ENCODE measurements around the gene FKBP8.
"Not testable (repeated sequence)": the region's sequence is repeated elsewhere in the genome, so short reads cannot be mapped to it uniquely, and the experiment has no call there.

Gene FKBP8

DNA sequence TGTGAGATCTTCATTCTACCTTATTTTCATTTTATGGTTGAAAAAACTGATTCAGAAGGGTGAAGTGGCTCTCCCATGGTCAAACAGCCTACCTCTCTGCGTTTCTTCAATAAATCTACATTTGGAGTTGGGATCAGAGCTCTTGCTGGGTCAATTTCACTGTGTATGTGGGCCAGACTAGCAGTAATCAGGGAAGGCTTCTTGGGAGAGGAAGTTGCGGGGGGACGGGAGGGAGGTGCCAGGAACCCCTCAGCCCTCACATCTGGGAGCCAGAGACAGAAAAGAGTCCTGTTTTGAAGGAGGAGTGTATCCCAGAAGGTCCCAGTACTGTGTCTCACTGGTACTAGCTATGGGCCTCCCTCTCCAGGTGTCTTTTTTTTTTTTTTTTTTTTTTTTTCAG, 15.2 kb upstream of the FKBP8 start:
- no peak for DNase-seq (ENCODE audit: low spot score)

DNA sequence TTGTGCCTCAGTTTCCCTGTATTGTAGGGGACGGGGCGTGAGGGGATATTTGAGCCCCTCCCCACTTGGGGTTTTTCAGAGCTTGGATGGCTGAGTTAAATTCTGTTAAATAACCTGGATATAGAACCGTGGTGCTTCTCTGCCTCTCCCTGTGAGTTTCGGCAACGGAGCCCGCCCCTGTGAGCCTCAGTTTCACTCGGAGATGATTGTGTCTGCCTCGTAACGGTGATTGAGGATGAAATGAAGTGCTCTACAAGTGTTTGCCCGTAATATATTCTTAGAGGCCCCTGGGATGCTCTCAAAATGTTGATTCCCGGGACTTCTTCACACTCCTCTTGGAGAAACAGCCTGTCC, 14.8 kb upstream of the FKBP8 start:
- DNase-seq (ENCODE audit: low spot score), result no peak

DNA sequence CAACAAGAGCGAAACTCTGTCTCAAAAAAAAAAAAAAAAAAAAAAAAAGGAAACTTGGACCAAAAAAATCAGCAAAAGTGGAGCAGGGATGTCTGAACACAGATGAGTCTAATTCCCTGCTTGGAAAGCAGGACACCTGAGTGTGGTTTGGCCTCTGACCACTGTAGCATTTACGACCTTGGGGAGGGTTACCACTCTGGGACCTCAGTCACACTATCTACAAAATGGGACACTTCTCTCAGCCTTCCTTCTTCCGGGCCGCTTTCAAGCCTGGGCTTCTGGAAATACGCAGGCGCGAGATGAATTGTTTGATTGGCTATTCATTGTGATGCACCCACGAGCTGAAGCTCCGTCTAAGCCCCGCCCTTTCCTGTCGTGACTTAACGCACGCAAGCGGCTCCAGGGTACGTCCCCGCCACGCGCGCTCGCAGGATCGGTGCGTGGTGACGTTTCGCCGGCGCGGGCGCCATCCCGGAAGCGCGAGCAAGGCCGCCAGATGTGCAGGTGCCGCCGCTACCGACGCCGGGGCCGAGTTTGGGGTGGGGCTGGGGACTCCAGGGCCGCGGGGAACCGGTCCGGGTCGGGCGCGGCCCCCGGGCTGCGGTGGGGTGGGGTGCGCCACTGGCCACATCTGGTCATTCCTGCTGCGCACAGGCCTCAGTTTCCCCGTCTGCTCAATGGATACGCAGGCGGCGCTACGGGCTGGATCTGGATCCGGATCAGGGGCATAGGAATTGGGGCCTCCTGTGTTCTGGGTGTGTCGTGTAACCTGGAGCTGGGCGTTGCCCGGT, 14.2 kb upstream of the FKBP8 start, which contains the start of gene KXD1:
Gene KXD1 (plus strand): TSS at position 460 of the 791 bp plus-strand sequence. CDS start 4,187 bp downstream, outside the sequence.
- peak; percentile 95 for DNase-seq (ENCODE audit: low spot score)

DNA sequence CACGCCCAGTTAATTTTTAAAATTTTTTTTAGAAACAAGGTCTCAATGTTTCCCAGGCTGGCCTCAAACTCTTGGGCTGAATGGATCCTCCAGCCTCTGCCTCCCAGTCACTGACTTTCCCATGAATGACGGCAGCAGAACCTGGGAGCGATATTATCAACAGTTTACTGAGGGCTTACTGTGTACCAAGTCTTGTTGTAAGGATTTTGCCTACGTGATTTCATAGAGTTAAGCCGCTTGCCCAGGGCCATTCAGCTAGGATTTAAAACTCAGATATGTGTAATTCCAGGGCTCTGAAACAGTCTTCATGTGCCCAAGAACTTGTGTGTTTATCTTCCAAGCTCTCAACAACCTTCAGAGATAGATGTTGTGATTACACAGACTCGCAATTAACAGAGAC, 8.3 kb upstream of the FKBP8 start:
- DNase-seq (ENCODE audit: low spot score), result no peak

DNA sequence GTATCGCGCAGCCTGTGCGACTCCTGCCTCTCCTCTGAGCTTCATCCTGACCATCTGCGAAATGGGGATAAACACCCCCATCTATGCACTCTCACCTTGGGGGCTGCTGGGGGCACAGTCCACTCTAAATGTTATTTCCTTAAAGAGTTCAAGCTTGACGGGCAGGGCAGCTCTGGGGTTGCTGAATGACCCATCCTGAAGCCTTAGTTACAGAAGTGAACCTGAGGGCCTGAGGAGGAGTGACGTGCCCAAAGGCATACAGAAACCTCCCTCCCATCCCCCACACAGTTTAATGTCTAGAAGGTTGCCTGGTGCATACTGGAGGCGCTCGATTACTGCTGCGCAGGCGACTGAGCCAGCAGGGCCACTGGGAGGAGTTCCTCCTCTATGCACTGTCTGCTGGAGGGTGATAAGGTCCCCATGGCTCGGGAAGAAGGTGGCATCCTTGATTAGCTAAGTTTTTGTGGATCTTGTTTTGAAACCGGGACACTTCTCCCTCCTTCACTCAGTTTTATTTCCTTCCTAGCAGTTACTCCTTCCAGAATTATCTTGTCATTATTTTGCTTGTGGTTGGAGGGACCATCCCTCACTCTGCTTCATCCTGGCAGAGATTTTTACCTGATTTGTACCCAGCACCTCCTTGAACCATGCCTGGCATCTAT, 572 bp upstream of the FKBP8 start:
- peak; percentile 65 for DNase-seq (ENCODE audit: low spot score)

DNA sequence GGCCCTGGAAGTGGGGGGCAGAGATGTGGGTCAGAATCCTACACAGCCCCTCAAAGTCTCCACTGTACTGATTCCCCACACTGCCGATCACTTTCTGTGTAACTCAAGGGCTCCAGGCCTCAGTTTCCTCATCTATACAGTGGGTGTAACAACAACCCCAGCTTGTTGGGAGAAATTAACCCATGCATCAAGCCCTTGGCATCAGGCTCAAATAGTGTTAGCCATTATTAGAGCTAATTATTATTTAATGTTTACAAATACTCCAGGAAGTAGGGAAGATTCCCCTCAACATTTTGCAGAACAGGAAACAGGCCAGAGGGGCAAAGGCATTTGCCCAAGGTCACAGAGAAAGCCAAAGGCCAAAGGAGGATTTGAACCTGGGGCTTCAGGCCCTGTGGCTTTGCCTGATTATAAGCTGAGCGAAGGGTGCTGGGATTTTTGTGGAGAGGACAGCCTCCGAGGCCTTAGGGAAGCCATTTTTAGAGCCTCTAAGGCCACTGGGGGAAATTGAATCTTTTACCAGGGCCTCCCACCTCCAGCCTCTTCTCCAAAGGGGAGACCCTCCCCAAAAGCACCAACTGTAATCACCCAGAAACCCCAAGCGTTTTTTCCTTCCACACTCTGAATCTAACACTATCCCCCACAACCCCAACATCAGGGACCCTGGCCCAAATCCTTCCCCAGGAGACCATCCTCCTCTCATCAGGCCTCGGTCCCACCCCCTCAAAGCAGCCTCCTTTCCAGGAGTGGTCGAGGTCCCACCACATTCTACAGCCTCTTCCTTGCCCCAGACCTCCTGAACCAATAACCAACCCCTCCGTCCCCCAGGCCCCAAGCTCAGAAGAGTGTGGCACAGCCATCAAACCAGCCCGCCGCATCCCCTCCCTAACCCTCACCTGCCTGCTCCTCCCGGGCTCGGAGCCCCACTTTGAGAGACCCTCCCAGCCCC, 1.1 kb downstream of the FKBP8 start:
- DNase-seq (ENCODE audit: low spot score), result peak; percentile 43

DNA sequence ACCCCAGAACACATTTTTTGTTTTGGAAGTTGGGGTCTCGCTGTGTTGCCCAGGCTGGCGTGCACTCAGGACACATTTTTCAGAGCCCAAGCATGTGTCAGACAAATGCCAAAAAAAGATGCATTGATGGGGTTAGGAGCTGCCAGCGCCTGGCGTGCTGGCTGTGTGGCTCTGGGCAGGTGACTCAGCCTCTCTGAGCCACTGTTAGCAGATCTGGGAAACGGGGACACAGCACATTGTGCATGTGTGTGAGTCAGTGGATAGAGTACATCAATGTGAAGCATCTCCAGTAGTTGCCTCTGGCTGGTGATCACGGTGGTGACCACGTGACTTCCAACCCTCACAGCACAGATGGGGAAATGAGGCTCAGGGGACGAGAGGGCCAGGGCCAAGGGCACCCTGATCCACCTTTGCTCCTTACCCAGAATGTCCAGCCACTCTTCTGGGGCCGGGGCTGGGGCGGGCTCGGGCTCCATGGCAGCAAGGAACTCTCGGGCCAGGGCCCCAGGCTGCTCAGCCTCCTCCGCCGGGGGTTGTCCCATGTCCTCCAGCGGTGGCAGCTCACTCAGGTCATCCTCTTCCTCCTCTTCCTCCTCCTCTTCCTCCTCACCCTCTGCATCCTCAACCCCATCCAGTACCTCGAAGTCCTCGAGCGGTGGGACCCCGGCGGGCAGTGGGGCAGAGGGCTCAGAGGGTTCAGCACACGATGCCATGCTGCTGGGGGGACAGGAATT, 1.9 kb downstream of the FKBP8 start:
- no peak for DNase-seq (ENCODE audit: low spot score)

DNA sequence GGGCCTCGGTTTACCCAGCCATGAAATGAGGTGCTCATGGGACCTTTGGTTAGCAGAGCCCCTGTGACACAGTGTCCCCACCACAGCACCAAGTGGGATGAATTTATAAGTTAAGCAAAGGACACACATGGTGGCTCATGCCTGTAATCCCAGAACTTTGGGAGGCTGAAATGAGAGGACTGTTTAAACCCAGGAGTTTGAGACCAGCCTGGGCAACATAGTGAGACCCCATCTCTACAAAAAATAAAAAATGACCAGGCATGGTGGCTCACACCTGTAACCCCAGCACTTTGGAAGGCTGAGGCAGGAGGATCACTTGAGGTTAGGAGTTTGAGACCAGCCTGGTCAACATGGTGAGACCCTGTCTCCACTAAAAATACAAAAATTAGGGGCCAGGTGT, 3.2 kb downstream of the FKBP8 start:
- DNase-seq (ENCODE audit: low spot score), result not testable (repeated sequence)

DNA sequence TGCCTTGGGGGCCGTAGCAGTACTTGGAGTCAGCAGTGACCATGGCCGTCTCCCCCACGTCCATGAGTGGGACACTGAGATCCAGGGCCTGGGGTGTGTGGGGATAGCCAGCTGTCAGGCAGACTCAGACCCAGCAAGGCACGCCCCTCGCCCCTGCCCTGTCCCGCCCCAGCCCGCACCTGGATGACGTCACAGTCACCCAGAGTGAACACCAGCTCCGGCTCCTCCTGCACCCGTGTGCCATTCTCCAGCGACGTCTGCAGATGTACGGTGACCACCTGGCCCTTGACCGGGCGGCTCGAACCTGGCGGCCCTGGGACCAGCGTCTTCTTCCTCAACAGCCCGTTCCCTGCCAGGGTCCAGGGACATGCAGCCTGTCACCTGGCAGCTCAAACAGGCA, 4.0 kb downstream of the FKBP8 start:
- DNase-seq (ENCODE audit: low spot score), result no peak

DNA sequence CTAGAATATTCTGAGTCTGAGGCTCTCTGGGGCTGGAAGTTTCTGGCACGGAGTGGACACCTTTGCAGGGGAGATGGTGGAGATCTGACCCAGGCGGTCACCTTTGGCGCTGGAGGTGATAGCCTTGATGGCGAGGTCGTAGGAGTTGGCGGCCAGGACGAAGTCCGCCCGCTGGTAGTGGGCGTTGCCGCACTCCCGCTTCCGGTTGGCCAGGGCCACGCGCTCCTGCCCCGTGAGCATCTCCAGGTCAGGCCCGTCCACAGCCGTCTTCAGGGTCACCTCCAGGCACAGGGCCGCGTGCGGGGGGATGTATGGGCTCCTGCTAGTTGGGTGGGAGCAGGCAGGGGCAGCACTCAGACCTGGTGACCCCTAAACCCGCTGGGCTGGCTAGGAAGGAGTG, 5.3 kb downstream of the FKBP8 start:
- DNase-seq (ENCODE audit: low spot score), result no peak

DNA sequence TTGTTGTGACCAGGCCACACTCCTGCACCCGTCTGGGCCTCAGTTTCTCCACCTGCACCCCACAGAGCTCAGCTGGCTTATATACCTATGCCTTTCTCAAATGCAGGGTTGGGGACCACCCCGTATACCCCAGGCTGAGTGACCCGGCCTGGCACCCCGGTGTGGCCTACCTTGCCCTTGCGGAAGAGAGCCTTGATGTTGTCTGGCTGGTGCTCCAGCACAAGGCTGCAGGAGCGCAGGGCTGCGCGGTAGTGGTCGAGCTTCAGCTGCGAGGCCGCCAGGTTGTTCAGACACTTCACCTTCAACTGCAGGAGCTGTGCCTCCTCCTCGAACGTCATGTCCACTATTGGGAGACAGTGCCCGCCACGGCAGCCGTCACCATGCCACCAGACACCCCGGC, 5.9 kb downstream of the FKBP8 start:
- no peak for DNase-seq (ENCODE audit: low spot score)

DNA sequence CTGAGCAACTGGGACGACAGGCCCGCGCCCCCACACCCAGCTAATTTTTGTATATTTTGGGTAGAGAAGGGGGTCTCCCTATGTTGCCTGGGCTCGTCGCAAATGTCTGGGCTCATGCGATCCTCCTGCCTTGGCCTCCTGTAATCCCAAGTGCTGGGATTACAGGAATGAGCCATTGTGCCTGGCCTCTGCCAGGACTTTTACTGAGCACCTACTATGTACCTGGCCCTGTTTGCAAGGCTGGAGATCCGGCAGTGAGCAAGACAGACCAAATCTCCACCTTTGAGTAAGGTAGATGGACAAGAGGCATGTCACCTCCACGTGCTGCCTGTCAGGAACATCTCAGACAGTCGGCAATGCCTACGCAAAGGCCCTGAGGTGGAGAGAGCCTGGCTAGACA, 6.9 kb downstream of the FKBP8 start:
- no peak for DNase-seq (ENCODE audit: low spot score)

DNA sequence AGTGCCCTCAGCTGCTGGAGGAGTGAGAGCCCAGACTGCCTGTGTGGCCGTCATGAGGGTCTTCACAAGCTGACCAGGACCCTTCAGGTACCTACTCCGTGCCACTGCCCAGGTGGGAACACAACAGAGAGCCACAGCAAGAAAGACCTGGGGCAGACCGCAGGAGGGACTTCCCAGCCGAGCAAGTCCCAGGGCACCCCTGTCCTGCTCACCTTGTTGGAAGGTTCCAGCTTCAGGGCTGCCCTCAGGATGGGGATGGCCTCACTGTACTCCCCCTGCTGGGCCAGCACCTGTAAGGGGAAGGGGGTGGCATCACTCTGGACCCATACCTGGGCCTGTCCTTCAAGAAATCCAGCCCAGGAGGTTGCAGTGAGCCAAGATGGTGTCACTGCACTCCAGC, 10.3 kb downstream of the FKBP8 start:
- no peak for DNase-seq (ENCODE audit: low spot score)

DNA sequence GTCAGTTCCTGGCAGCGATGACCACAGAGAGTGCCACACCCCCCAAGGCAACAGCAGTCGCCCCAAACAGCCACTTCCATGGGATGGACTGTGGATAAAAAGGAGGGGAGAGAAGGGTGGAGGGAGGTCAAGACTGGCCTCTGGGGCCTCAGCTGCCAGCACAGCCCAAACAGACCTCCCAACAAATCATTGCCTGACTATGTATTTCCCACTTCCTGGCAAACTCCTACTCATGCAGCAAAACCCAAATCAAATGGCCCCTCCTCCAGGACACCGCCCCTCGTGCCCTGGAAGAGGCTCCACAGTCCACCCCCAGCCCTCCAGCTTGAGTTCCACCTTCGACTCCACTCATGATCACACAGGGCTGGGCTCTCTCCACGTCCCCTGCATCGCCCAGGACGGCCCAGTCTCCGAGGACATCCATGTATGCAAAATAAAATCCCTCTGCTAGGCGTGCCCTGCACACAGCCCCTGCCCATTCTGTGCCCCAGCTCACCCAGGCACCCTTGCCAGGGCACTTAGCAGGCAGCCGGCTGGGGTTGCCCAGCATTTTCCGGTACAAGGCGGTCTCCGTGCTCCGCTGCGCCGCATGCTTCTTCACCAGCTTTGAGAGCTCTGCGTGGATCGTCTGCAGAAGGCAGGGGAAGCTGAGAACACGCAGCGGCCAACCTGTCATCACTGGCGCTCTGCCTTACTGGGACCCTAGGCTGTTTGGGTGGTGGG, 11.0 kb downstream of the FKBP8 start:
- no peak for DNase-seq (ENCODE audit: low spot score)

DNA sequence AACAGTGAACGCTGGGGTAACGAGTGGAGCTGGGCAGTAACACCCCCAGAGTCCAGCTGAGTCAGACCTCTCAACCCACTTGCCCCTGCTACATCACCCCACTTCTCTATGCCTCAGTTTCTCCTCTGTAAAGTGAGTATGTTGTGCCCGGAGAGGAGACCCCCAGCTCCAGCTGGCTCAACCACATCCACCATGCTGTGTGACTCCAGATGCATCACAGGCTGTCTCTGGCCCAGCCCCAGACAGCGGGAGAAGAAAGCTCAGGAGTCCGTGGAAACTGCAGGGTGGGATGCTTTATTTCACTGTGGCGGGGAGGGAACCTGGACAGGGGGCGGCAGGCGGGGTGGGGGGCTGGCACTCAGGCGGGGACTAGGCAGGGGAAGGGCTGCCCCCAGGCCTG, 11.9 kb downstream of the FKBP8 start:
- DNase-seq (ENCODE audit: low spot score), result no peak

DNA sequence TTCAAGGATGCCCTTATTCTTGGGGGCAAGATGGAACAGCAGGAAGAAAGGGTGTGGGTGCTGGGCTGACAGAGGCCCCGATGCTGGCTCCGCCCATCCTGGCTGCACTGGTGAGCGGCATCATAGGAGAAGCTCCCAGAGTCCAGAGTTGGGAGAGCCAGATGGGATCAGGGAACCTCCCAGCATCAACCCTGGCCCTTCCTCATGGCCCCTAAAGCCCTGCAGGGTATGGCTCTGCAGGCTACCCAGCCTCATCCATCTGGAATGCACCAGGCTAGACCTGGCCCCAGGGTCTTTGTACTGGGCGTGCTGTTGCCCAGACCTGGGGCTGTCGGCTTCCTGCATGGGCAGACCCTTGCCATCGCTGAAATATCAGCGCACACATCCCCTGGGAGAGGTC, 13.6 kb downstream of the FKBP8 start:
- DNase-seq (ENCODE audit: low spot score), result no peak

DNA sequence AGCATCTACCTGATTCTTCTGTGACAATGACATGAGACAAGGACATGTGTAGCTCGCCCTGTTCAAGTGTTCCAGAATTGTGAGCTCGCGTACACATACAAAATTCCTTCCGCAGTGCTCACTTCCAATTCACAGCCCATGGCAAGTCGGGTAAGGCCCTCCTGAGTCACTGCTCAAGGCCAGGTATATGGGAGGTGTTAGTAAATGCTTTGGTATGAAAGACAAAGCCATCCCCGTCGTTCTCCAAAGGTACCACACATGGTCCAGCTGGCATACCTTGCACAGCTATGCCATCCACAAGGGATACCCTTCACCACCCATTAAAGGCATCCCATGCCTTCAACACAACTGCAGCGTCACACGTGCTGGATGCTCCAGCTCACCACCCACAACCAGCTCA, 17.1 kb downstream of the FKBP8 start:
- DNase-seq (ENCODE audit: low spot score), result no peak

DNA sequence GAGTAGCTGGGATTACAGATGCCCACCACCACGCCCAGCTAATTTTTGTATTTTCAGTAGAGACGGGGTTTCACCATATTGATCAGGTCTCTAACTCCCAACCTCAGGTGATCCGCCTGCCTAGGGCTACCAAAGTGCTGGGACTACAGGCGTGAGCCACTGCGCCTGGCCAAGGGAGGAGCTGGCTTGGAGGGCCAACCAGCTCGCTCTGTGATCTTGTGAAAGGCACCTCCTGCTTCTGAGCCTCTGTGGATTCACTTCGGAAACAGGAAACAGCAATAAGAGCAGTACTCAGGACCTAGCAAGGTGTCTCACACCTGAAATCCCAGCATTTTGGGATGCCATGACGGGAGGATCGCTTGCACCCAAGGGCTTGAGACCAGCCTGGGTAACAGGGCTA, 19.5 kb downstream of the FKBP8 start:
- no peak for DNase-seq (ENCODE audit: low spot score)

DNA sequence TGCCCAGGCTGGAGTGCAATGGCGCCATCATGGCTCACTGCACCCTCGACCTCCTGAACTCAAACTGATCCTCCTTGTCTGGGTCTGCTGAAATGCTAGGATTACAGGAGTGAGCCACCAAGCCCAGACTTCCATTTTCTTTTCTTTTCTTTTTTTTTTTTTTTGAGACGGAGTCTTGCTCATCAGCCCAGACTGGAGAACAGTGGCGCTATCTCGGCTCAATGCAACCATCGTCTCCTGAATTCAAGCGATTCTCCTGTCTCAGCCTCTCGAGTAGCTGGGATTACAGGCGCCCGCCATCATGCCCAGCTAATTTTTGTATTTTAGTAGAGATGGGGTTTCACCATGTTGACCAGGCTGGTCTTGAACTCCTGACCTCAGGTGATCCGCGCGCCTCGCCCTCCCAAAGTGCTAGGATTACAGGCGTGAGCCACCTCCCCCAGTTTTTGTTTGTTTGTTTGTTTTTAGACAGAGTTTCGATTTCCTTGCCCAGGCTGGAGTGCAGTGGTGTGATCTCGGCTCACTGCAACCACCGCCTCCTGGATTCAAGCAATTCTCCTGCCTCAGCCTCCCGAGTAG, 20.4 kb downstream of the FKBP8 start:
- not testable (repeated sequence) for DNase-seq (ENCODE audit: low spot score)

DNA sequence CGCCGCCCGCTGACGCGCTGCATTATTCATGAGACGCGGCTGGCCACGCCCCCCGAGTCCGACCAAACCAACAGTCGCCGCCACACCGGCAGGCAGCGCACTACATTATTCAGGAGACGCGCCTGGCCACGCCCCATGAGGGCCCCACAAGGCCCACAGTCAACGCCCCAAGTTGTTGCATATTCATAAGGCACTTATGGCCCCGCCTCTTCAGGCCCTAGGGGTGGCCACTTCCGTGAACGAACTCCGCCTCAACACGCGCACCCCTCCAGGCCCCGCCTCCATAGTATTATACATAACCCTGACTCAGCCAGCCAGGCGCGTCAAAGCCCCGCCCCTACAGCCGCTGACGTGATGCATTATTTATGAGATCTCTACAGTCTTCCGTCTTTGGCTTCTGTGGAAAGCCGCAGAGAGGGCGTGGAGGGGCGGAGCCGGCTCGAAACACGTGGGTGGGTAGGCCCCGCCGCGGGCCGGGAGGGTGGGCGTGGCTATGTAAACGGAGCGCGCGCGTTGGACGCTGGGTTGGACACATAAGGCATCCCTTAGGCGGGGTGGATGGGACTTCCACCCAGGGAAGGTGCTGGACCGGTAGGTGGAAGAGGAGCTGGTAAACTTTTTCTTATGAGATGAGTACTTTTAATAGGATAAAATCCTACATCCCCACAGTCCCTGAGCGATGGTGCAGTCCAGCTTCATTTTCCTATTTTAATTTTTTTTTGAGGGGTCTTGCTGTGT, 21.1 kb downstream of the FKBP8 start:
- peak; percentile 89 for DNase-seq (ENCODE audit: low spot score)

All from HuH-7 (cell line).